Natural killer cell (primary cell): Measurements from ENCODE around the gene LGALS4. TPM values are rescaled to one million over a fixed set of nuclear protein-coding genes. Genes with fewer than 3 reads are reported as not detected.
A peak's percentile ranks its signal among the peaks of the same experiment; 100 is the strongest.
"Not testable (repeated sequence)": the region's sequence is repeated elsewhere in the genome, so short reads cannot be mapped to it uniquely, and the experiment has no call there.

Experiments
- ATAC-seq, 3 donors: fragments of 150-1000 bp in 2 of 3; fragments of 200-7000 bp in 1 of 3; cut with Tn5 transposase; 1 replicate in 1 of 3; 2 replicates in 2 of 3; pipeline ENCODE4 v1.10.0; 2021; ENCODE audit warnings: mild to moderate bottlenecking in 2 of 3, moderate library complexity in 2 of 3
- DNase-seq, 2 donors: peaks; one replicate each; pipeline versions ENCODE4 v3.0.0 to v3.0.0-alpha.2; 2013 to 2021; ENCODE audit warnings: mixed read lengths in 1 of 2
- H3K27ac ChIP-seq: one replicate; pipeline ENCODE4 v1.5.1; 2013; ENCODE audit warnings: mild to moderate bottlenecking, low read length
- H3K27me3 ChIP-seq: one replicate; pipeline ENCODE4 v1.6.1; 2013; ENCODE audit warnings: low read length; ENCODE audit not compliant: control insufficient read depth, insufficient read depth
- H3K36me3 ChIP-seq: one replicate; pipeline ENCODE4 v1.6.1; 2013; ENCODE audit warnings: low read length; ENCODE audit not compliant: control insufficient read depth, insufficient read depth
- H3K4me1 ChIP-seq: one replicate; pipeline ENCODE4 v1.6.1; 2013; ENCODE audit warnings: low read length; ENCODE audit not compliant: control insufficient read depth, insufficient read depth
- H3K4me3 ChIP-seq: one replicate; pipeline ENCODE4 v1.5.1; 2013; ENCODE audit warnings: low read length
- H3K9me3 ChIP-seq: one replicate; pipeline ENCODE4 v1.6.1; 2013; ENCODE audit warnings: low read length; ENCODE audit not compliant: control insufficient read depth, insufficient read depth
- H3K27ac Mint-ChIP-seq, 2 donors: one replicate each; pipeline ENCODE4 v1.8.0; 2022; ENCODE audit warnings: mild to moderate bottlenecking in 2 of 2, mixed read lengths in 2 of 2, moderate library complexity in 1 of 2
- H3K27me3 Mint-ChIP-seq, 2 donors: one replicate each; pipeline ENCODE4 v1.8.0; 2022; ENCODE audit warnings: low read depth in 2 of 2, mixed read lengths in 2 of 2
- H3K36me3 Mint-ChIP-seq: one replicate; pipeline ENCODE4 v1.8.0; 2022; ENCODE audit warnings: mixed read lengths
- H3K4me1 Mint-ChIP-seq, 2 donors: one replicate each; pipeline ENCODE4 v1.8.0; 2022; ENCODE audit warnings: mixed read lengths in 2 of 2
- H3K4me3 Mint-ChIP-seq: one replicate; pipeline ENCODE4 v1.8.0; 2022; ENCODE audit warnings: mild to moderate bottlenecking, moderate library complexity, mixed read lengths
- H3K9me3 Mint-ChIP-seq, 2 donors: one replicate each; pipeline ENCODE4 v1.8.0; 2022; ENCODE audit warnings: mixed read lengths in 2 of 2
- CTCF ChIP-seq: fragments of 200-600 bp; IDR thresholded peaks from one replicate; pipeline ENCODE4 v1.8.0; 2022; ENCODE audit warnings: antibody characterized with exemption
- WGBS: methylation state at CpG from one replicate; pipeline ENCODE4 v1.1.7; 2013; ENCODE audit warnings: missing lambda C conversion rate; ENCODE audit not compliant: insufficient coverage; 5-methylcytosine and 5-hydroxymethylcytosine counted together
- intact Hi-C: fragments of 100-400 bp; cut with micrococcal nuclease; formaldehyde crosslinking; loops from one replicate; pipeline ENCODE4 v1.14.2; 2022
- total RNA-seq, 4 donors: library from RNA; stranded (reverse); fragments of 120-200 nt in 1 of 4; gene quantifications; one replicate each; pipeline versions ENCODE4 v1.2.3 to v1.2.4, GENCODE V29; 2013 to 2022

The LGALS4 gene
- total RNA-seq, result 1 to 10 TPM; 4.2 to 4.8 (median 4.6) TPM
- total RNA-seq (2013), result 2.4 TPM

DNA sequence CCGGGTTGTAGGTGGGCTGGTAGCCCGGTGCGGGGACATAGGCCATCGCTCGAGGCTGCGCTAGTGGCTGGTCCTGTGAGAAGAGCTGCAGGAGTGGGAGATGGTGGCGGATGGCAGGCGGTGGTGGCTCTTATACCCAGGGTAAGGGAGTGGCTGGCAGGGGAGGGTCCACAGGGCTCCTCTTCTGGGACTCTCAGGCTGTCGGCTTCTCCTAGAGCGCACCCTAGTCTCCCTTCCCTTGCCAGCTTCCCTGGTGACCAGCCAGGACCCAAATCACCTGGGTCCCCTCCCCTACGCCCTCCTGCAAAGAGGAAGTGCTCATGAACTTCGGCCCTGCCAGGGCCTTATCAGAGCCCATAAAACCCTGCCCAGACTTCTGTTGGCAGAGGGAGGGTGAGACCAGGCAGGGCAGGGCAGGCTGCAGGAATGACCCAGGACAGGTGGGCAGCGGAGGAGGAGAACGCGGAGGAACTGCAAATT, at the start of gene LGALS4:
Gene LGALS4 (minus strand): TSS at position 105 of the 480 bp plus-strand sequence. CDS start 59 bp downstream, at position 46.
- no peaks in the 10 kb centered on the region for H3K27me3 ChIP-seq
- no peak for DNase-seq
- intact Hi-C loops, result no loop called here
- Mint-ChIP-seq H3K36me3 (no peaks in the 10 kb centered on the region), H3K9me3 (no peaks in the 10 kb centered on the region), H3K27ac (peak within 1 kb of the TSS in 1 of 2 donors; percentile 52), H3K4me1 (peaks cover 0 to 6% of the 10 kb centered on the region in 2 donors), H3K4me3 (no peak within 1 kb of the TSS), H3K27me3 (no peaks in the 10 kb centered on the region)
- no peak within 1 kb of the TSS for H3K4me3 ChIP-seq
- H3K4me1 ChIP-seq, result no peaks in the 10 kb centered on the region
- ATAC-seq, result no peak
- H3K27ac ChIP-seq, result no peak within 1 kb of the TSS
- 92% methylated on average over 15 of the region's 15 CpGs for WGBS
- H3K36me3 ChIP-seq, result peaks cover 27% of the 10 kb centered on the region
- H3K9me3 ChIP-seq, result no peaks in the 10 kb centered on the region
- TF ChIP-seq CTCF, result no peak

GRCh38 chr19:38861368-38861767, 48.6 kb upstream of the LGALS4 start:
- H3K27me3 ChIP-seq, result no peaks in the 10 kb centered on the region
- no peak for DNase-seq
- no peak overlapping the region for H3K27ac Mint-ChIP-seq
- H3K36me3 ChIP-seq, result no peaks in the 10 kb centered on the region
- intact Hi-C loops, result loop anchor here (10.0 kb wide), 1 partner anchor 127 kb away; no protein-coding TSS in a partner anchor
- ATAC-seq, result no peak
- H3K27ac ChIP-seq, result no peak overlapping the region
- H3K4me3 Mint-ChIP-seq, result no peak overlapping the region
- WGBS, result 100% methylated on average over 3 of the region's 3 CpGs
- no peak for TF ChIP-seq CTCF
- no peaks in the 10 kb centered on the region for H3K9me3 ChIP-seq
- H3K27me3 Mint-ChIP-seq, result no peaks in the 10 kb centered on the region
- H3K36me3 Mint-ChIP-seq, result no peaks in the 10 kb centered on the region
- no peaks in the 10 kb centered on the region for H3K9me3 Mint-ChIP-seq
- peaks cover 45 to 49% of the 10 kb centered on the region in 2 donors for H3K4me1 Mint-ChIP-seq
- H3K4me3 ChIP-seq, result no peak overlapping the region
- peaks cover 63% of the 10 kb centered on the region for H3K4me1 ChIP-seq

GRCh38 chr19:38859631-38860204, 47.0 kb upstream of the LGALS4 start:
- H3K9me3 ChIP-seq, H3K4me3 Mint-ChIP-seq, H3K27me3 Mint-ChIP-seq, H3K9me3 Mint-ChIP-seq, DNase-seq, H3K27ac Mint-ChIP-seq, ATAC-seq, H3K36me3 Mint-ChIP-seq, H3K36me3 ChIP-seq, H3K4me3 ChIP-seq, H3K27ac ChIP-seq, H3K27me3 ChIP-seq: not testable (repeated sequence)
- intact Hi-C loops, result loop anchor here (10.0 kb wide), 1 partner anchor 125 kb away; no protein-coding TSS in a partner anchor
- peaks cover 50% of the 10 kb centered on the region for H3K4me1 ChIP-seq
- 97% methylated on average over 18 of the region's 21 CpGs for WGBS
- peaks cover 30 to 35% of the 10 kb centered on the region in 2 donors for H3K4me1 Mint-ChIP-seq

GRCh38 chr19:38856813-38857212, 44.1 kb upstream of the LGALS4 start:
- H3K4me3 Mint-ChIP-seq, result peak overlapping the region; percentile 73
- WGBS, result 68% methylated on average over 3 of the region's 3 CpGs
- H3K9me3 Mint-ChIP-seq, result no peaks in the 10 kb centered on the region
- no peaks in the 10 kb centered on the region for H3K36me3 ChIP-seq
- no peaks in the 10 kb centered on the region for H3K27me3 Mint-ChIP-seq
- intact Hi-C loops, result no loop called here
- no peaks in the 10 kb centered on the region for H3K36me3 Mint-ChIP-seq
- no peaks in the 10 kb centered on the region for H3K9me3 ChIP-seq
- no peak for TF ChIP-seq CTCF
- no peak overlapping the region for H3K4me3 ChIP-seq
- no peak for ATAC-seq
- DNase-seq, result no peak
- no peaks in the 10 kb centered on the region for H3K27me3 ChIP-seq
- peak overlapping the region; percentile 85 to 94 for H3K27ac Mint-ChIP-seq
- peaks cover 20 to 24% of the 10 kb centered on the region in 2 donors for H3K4me1 Mint-ChIP-seq
- peak overlapping the region; percentile 58 for H3K27ac ChIP-seq
- H3K4me1 ChIP-seq, result peaks cover 38% of the 10 kb centered on the region

DNA sequence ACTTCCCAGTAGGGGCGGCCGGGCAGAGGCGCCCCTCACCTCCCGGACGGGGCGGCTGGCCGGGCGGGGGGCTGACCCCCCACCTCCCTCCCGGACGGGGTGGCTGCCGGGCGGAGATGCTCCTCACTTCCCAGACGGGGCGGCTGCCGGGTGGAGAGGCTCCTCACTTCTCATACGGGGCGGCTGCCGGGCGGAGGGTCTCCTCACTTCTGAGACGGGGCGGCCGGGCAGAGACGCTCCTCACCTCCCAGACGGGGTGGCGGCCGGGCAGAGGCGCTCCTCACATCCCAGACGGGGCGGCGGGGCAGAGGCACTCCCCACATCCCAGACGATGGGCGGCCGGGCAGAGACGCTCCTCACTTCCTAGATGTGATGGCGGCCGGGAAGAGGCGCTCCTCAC, 43.0 kb upstream of the LGALS4 start:
- H3K36me3 ChIP-seq, H3K9me3 Mint-ChIP-seq, H3K27ac ChIP-seq, H3K27ac Mint-ChIP-seq, DNase-seq, intact Hi-C loops, H3K27me3 ChIP-seq, H3K4me3 ChIP-seq, H3K9me3 ChIP-seq, ATAC-seq, H3K27me3 Mint-ChIP-seq, H3K36me3 Mint-ChIP-seq, H3K4me3 Mint-ChIP-seq: not testable (repeated sequence)
- 94% methylated on average over 25 of the region's 37 CpGs for WGBS
- peaks cover 48% of the 10 kb centered on the region for H3K4me1 ChIP-seq
- peaks cover 31 to 35% of the 10 kb centered on the region in 2 donors for H3K4me1 Mint-ChIP-seq

GRCh38 chr19:38854961-38855360, 42.2 kb upstream of the LGALS4 start:
- WGBS, result no CpG with 5 or more reads among the region's 3 CpGs
- not testable (repeated sequence) for H3K4me3 ChIP-seq, H3K27ac ChIP-seq, H3K27me3 Mint-ChIP-seq, H3K36me3 Mint-ChIP-seq, H3K36me3 ChIP-seq, H3K27ac Mint-ChIP-seq, H3K4me3 Mint-ChIP-seq, H3K9me3 Mint-ChIP-seq, H3K9me3 ChIP-seq, DNase-seq, ATAC-seq, H3K27me3 ChIP-seq
- peaks cover 50% of the 10 kb centered on the region for H3K4me1 ChIP-seq
- intact Hi-C loops, result loop anchor here (5.0 kb wide), 1 partner anchor 178 kb away; no protein-coding TSS in a partner anchor
- H3K4me1 Mint-ChIP-seq, result peaks cover 33 to 43% of the 10 kb centered on the region in 2 donors
